ENCODE measurements around the gene TSPAN9. TPM values are rescaled to one million over a fixed set of nuclear protein-coding genes. Genes with fewer than 3 reads are reported as not detected.

Gene TSPAN9
- total RNA-seq, 4 donors from 2014 or later, result 13.7 to 35.4 (median 26.7) TPM

DNA sequence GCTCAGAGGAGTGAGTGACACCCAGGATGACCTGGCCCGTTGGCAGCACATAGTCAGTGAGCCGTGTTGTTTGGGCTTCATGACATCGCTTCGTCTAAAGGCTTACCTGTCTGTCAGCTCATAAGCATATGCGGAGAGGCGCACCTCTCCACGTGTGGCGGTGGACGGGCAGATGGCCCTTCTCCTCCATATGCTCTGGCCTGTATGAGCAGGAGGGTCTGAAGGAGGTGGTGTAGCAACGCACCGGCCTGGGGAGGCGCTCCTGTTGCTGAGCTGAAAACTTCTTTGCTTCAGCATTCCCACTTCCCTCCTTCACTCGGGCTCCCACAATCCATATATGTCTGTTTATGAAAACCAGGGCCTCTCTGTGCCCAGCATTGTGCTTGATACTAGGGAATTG, 186.1 kb downstream of the TSPAN9 start:
- Histone ChIP-seq H3K27me3 (no peaks in the 10 kb centered on the region), H3K4me3 (no peak overlapping the region), H3K9me3 (no peaks in the 10 kb centered on the region), H3K4me1 (peaks cover 13 to 57% (median 18%) of the 10 kb centered on the region in 4 donors), H3K27ac (replicated peaks in 1 of 4) (no peak overlapping the region), H3K36me3 (peaks cover 0 to 11% (median 3%) of the 10 kb centered on the region in 4 donors)
- no peak for DNase-seq (ENCODE audit: extremely low spot score)
- no peak for TF ChIP-seq POLR2AphosphoS5 (IDR thresholded peaks at IDR 0.05)
- no peak for TF ChIP-seq POLR2A (IDR thresholded peaks at IDR 0.05; ENCODE audit: low read depth)
- TF ChIP-seq EP300 (IDR thresholded peaks at IDR 0.05), result no peak
- TF ChIP-seq, protein P1, sequence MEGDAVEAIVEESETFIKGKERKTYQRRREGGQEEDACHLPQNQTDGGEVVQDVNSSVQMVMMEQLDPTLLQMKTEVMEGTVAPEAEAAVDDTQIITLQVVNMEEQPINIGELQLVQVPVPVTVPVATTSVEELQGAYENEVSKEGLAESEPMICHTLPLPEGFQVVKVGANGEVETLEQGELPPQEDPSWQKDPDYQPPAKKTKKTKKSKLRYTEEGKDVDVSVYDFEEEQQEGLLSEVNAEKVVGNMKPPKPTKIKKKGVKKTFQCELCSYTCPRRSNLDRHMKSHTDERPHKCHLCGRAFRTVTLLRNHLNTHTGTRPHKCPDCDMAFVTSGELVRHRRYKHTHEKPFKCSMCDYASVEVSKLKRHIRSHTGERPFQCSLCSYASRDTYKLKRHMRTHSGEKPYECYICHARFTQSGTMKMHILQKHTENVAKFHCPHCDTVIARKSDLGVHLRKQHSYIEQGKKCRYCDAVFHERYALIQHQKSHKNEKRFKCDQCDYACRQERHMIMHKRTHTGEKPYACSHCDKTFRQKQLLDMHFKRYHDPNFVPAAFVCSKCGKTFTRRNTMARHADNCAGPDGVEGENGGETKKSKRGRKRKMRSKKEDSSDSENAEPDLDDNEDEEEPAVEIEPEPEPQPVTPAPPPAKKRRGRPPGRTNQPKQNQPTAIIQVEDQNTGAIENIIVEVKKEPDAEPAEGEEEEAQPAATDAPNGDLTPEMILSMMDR (IDR thresholded peaks at IDR 0.05), result no peak
- intact Hi-C loops (cut with DNase I), result no loop called here
- 93% methylated on average over 13 of the region's 13 CpGs for WGBS

DNA sequence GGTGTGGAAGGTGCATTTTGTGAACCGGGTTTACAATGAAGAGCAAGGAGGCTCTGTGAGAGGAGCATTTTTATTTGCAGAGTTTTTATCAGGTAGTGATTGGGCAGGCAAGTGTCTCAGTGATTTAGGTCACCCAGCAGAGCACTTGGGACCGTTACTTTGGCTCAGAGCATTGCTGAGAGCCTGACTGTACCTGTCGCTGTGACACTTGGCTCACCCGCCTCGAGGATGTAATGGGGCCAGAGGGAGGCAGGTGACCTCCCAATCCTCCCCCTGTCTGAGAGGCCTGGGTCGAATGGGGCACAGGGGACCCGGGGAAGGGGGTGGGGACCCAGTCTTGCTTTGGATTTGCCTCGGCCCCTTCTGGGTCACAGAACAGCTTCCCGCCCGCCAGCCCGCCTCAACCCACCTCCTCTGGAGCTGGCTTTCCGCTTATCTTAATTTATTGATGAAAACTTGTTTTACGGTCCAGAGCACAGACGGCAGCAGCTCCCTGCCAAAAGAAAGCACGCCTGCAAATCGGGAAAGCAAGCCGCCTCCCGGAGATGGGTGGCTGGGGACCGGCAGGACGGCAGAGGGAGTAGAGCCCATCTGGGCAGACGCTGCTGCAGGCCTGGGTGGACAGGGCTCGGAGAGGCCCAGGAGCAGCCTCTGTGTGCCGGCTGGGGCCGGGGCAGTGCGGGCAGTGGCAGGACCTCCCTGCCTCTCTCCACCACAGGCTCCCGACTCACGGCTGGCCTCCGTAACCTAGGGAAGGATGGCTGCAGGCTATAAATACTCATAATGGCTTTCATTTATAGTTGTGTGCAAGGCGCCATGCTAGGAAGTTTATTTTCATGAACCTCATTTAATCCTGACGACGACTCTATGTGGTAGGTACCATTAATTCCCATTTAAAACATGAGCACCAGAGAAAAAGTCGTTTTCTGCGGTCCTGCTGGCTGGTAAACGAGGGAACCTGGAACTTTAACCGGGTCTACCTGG, 187.1 kb downstream of the TSPAN9 start:
- Histone ChIP-seq H3K27ac (replicated peaks in 1 of 4) (no peak overlapping the region), H3K27me3 (no peaks in the 10 kb centered on the region), H3K4me3 (no peak overlapping the region), H3K4me1 (peaks cover 13 to 54% (median 18%) of the 10 kb centered on the region in 4 donors), H3K36me3 (peaks cover 0 to 11% (median 3%) of the 10 kb centered on the region in 4 donors), H3K9me3 (no peaks in the 10 kb centered on the region)
- DNase-seq (ENCODE audit: extremely low spot score), result no peak
- 88% methylated on average over 35 of the region's 35 CpGs for WGBS
- TF ChIP-seq POLR2AphosphoS5 (IDR thresholded peaks at IDR 0.05), result no peak
- no peak for TF ChIP-seq POLR2A (IDR thresholded peaks at IDR 0.05; ENCODE audit: low read depth)
- TF ChIP-seq, protein P1 (IDR thresholded peaks at IDR 0.05), result no peak
- TF ChIP-seq EP300 (IDR thresholded peaks at IDR 0.05), result no peak
- intact Hi-C loops (cut with DNase I), result no loop called here

DNA sequence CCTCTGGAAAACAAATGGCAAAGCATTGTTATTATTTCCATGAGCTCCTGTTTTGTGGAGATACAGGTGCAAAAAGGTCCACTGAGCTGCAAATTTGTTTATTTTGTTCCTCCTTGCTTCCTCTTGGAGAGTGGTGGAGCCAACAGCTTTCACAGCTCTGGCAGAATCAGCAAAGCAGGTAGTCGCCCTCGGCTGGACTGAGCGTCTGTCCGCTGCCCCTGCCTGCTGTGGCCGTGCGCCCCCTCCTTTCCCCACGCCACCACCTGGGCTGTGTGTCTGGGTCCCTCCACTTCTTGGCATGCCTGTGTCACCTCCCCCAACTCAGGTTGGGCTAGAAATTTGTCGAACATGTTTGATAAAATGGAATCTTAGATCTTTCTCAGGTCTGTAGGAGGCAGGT, 188.2 kb downstream of the TSPAN9 start:
- intact Hi-C loops (cut with DNase I), result no loop called here
- Histone ChIP-seq H3K27me3 (no peaks in the 10 kb centered on the region), H3K4me3 (no peak overlapping the region), H3K27ac (replicated peaks in 1 of 4) (no peak overlapping the region), H3K9me3 (no peaks in the 10 kb centered on the region), H3K4me1 (peaks cover 13 to 42% (median 18%) of the 10 kb centered on the region in 4 donors), H3K36me3 (peaks cover 0 to 11% (median 3%) of the 10 kb centered on the region in 4 donors)
- WGBS, result 98% methylated on average over 8 of the region's 8 CpGs
- TF ChIP-seq EP300 (IDR thresholded peaks at IDR 0.05) (no peak), POLR2AphosphoS5 (IDR thresholded peaks at IDR 0.05) (no peak), POLR2A (IDR thresholded peaks at IDR 0.05; ENCODE audit: low read depth) (no peak)
- TF ChIP-seq, protein P1 (IDR thresholded peaks at IDR 0.05), result no peak
- DNase-seq (ENCODE audit: extremely low spot score), result no peak

DNA sequence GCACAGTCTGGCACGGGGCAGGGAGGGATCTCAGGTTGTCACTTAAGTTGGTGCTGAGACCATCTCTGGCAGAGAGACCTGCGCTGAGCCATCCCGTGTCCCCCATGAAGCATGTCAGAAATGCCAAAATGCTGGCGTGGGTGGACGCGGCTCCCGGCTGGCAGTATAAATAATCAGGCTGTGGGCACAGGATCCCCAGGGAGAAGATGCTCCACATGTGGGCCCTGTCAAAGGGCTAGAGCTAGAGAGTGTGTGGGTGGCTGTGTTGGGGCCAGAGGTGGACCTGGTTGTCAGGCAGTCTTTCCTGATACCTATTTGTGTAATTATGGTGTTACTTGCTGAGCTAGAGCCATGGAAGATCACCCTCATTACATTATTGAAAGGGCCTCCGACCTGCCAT, 189.5 kb downstream of the TSPAN9 start:
- intact Hi-C loops (cut with DNase I), result no loop called here
- Histone ChIP-seq H3K4me1 (peaks cover 12 to 35% (median 19%) of the 10 kb centered on the region in 4 donors), H3K4me3 (no peak overlapping the region), H3K9me3 (no peaks in the 10 kb centered on the region), H3K27me3 (no peaks in the 10 kb centered on the region), H3K27ac (replicated peaks in 1 of 4) (no peak overlapping the region), H3K36me3 (peaks cover 0 to 11% (median 3%) of the 10 kb centered on the region in 4 donors)
- 71% methylated on average over 8 of the region's 8 CpGs for WGBS
- TF ChIP-seq EP300 (IDR thresholded peaks at IDR 0.05), result no peak
- TF ChIP-seq POLR2AphosphoS5 (IDR thresholded peaks at IDR 0.05), result no peak
- TF ChIP-seq, protein P1 (IDR thresholded peaks at IDR 0.05), result no peak
- TF ChIP-seq POLR2A (IDR thresholded peaks at IDR 0.05; ENCODE audit: low read depth), result no peak
- DNase-seq (ENCODE audit: extremely low spot score), result no peak
